HEK293 (cell line): ENCODE data around the gene RPRD2.

ENCODE experiments used
- BCL11B ChIP-seq: fragments of 450-650 bp; formaldehyde crosslinking; IDR thresholded peaks from 2 replicates; pipeline ENCODE4 v1.5.1; 2016; ENCODE audit warnings: low read depth, missing biosample characterization, missing genetic modification characterization
- GFI1B ChIP-seq: fragments of 450-650 bp; formaldehyde crosslinking; IDR thresholded peaks from 2 replicates; pipeline ENCODE4 v1.5.1; 2016; ENCODE audit warnings: missing biosample characterization, missing genetic modification characterization
- GLI4 ChIP-seq: fragments of 450-650 bp; formaldehyde crosslinking; IDR thresholded peaks from 2 replicates; pipeline ENCODE4 v1.5.1; 2016; ENCODE audit warnings: missing biosample characterization, missing genetic modification characterization
- HIC1 ChIP-seq: fragments of 450-650 bp; formaldehyde crosslinking; IDR thresholded peaks from 2 replicates; pipeline ENCODE4 v1.5.1; 2016; ENCODE audit warnings: missing biosample characterization, missing genetic modification characterization
- KLF8 ChIP-seq: fragments of 450-650 bp; formaldehyde crosslinking; IDR thresholded peaks from 2 replicates; pipeline ENCODE4 v1.5.1; 2016; ENCODE audit warnings: missing biosample characterization, missing genetic modification characterization
- MZF1 ChIP-seq: fragments of 450-650 bp; formaldehyde crosslinking; IDR thresholded peaks from 2 replicates; pipeline ENCODE4 v1.5.1; 2017; ENCODE audit warnings: missing biosample characterization, missing genetic modification characterization, borderline replicate concordance
- PRDM6 ChIP-seq: fragments of 450-650 bp; formaldehyde crosslinking; IDR thresholded peaks from 2 replicates; pipeline ENCODE4 v1.5.1; 2017; ENCODE audit warnings: missing biosample characterization, missing genetic modification characterization
- REPIN1 ChIP-seq: fragments of 450-650 bp; formaldehyde crosslinking; IDR thresholded peaks from 2 replicates; pipeline ENCODE4 v1.5.1; 2017; ENCODE audit warnings: missing biosample characterization, missing genetic modification characterization, low read depth
- REST ChIP-seq: fragments of 450-650 bp; formaldehyde crosslinking; IDR thresholded peaks from 2 replicates; pipeline ENCODE4 v1.5.1; 2016; ENCODE audit warnings: missing biosample characterization, missing genetic modification characterization
- TSHZ1 ChIP-seq: fragments of 450-650 bp; formaldehyde crosslinking; IDR thresholded peaks from 2 replicates; pipeline ENCODE4 v1.5.1; 2016; ENCODE audit warnings: missing biosample characterization, missing genetic modification characterization, borderline replicate concordance
- ZNF10 ChIP-seq: fragments of 450-650 bp; formaldehyde crosslinking; IDR thresholded peaks from 2 replicates; pipeline ENCODE4 v1.5.1; 2017; ENCODE audit warnings: missing biosample characterization, missing genetic modification characterization
- ZNF324 ChIP-seq: fragments of 450-650 bp; formaldehyde crosslinking; IDR thresholded peaks from 2 replicates; pipeline ENCODE4 v1.5.1; 2016; ENCODE audit warnings: missing biosample characterization, missing genetic modification characterization
- ZNF341 ChIP-seq: fragments of 450-650 bp; formaldehyde crosslinking; IDR thresholded peaks from 2 replicates; pipeline ENCODE4; 2016; ENCODE audit warnings: low read depth, missing biosample characterization, missing genetic modification characterization
- ZNF404 ChIP-seq: fragments of 450-650 bp; formaldehyde crosslinking; IDR thresholded peaks from 2 replicates; pipeline ENCODE4 v1.5.1; 2017; ENCODE audit warnings: missing biosample characterization, missing genetic modification characterization
- ZNF423 ChIP-seq: fragments of 450-650 bp; formaldehyde crosslinking; IDR thresholded peaks from 2 replicates; pipeline ENCODE4 v1.5.1; 2016; ENCODE audit warnings: missing biosample characterization, missing genetic modification characterization
- ZNF449 ChIP-seq: fragments of 450-650 bp; formaldehyde crosslinking; IDR thresholded peaks from 2 replicates; pipeline ENCODE4 v1.5.1; 2017; ENCODE audit warnings: missing biosample characterization, mild to moderate bottlenecking, missing genetic modification characterization, moderate library complexity
- ZNF513 ChIP-seq: fragments of 450-650 bp; IDR thresholded peaks from 2 replicates; pipeline ENCODE4 v1.5.1; 2018; ENCODE audit warnings: missing biosample characterization, missing genetic modification characterization
- ZNF530 ChIP-seq: fragments of 450-650 bp; formaldehyde crosslinking; IDR thresholded peaks from 2 replicates; pipeline ENCODE4 v1.5.1; 2016; ENCODE audit warnings: low read depth, missing biosample characterization, missing genetic modification characterization
- ZNF704 ChIP-seq: fragments of 450-650 bp; formaldehyde crosslinking; IDR thresholded peaks from 2 replicates; pipeline ENCODE4 v1.5.1; 2016; ENCODE audit warnings: missing biosample characterization, missing genetic modification characterization
- ZNF791 ChIP-seq: fragments of 450-650 bp; formaldehyde crosslinking; IDR thresholded peaks from 2 replicates; pipeline ENCODE4 v1.5.1; 2016; ENCODE audit warnings: missing biosample characterization, missing genetic modification characterization
- ZNF792 ChIP-seq: fragments of 450-650 bp; formaldehyde crosslinking; IDR thresholded peaks from 2 replicates; pipeline ENCODE4 v1.5.1; 2016; ENCODE audit warnings: missing biosample characterization, missing genetic modification characterization
- ZNF843 ChIP-seq: fragments of 450-650 bp; formaldehyde crosslinking; IDR thresholded peaks from 2 replicates; pipeline ENCODE4 v1.5.1; 2016; ENCODE audit warnings: missing biosample characterization, missing genetic modification characterization

The RPRD2 gene

GRCh38 chr1:150486966-150487762 lies 123.2 kb downstream of the RPRD2 start, which contains the start of gene TARS2 (continued):
- no peak for TF ChIP-seq ZNF423
- no peak for TF ChIP-seq ZNF404 (tag by site-specific recombination)
- TF ChIP-seq HIC1 (tag by site-specific recombination) = no peak
- TF ChIP-seq ZNF449 = 0 out of 2 replicates have a peak, but pooled peaks have one; percentile 26
- TF ChIP-seq BCL11B (tag by site-specific recombination) = peak; percentile 94; the same call in 1 of the 2 replicates
- TF ChIP-seq REPIN1 = peak; percentile 92; the same call in 1 of the 2 replicates
- TF ChIP-seq REST (tag by site-specific recombination) = peak; percentile 61
- no peak for TF ChIP-seq MZF1
- TF ChIP-seq TSHZ1 = peak; percentile 52; the same call in 1 of the 2 replicates
- peak; percentile 86 for TF ChIP-seq KLF8 (tag by site-specific recombination)
- peak; percentile 57; the same call in 1 of the 2 replicates for TF ChIP-seq GLI4 (tag by site-specific recombination)
- peak; percentile 50 for TF ChIP-seq ZNF10 (tag by site-specific recombination)
- no peak for TF ChIP-seq GFI1B (tag by site-specific recombination)
- no peak for TF ChIP-seq ZNF513 (tag by site-specific recombination)
- TF ChIP-seq ZNF324 (tag by site-specific recombination) = peak; percentile 83; the same call in 1 of the 2 replicates
- peak; percentile 72 for TF ChIP-seq ZNF843 (tag by site-specific recombination)
- TF ChIP-seq ZNF791 (tag by site-specific recombination) = no peak
- TF ChIP-seq ZNF530 (tag by site-specific recombination) = no peak
- no peak for TF ChIP-seq PRDM6 (tag by site-specific recombination)
- TF ChIP-seq ZNF341 = peak; percentile 49; the same call in 1 of the 2 replicates
- TF ChIP-seq ZNF792 (tag by site-specific recombination) = no peak
- TF ChIP-seq ZNF704 (tag by site-specific recombination) = no peak
